ENCODE results near the gene FUBP3.
"Not testable (repeated sequence)": the region's sequence is repeated elsewhere in the genome, so short reads cannot be mapped to it uniquely, and the experiment has no call there.

Gene FUBP3

DNA sequence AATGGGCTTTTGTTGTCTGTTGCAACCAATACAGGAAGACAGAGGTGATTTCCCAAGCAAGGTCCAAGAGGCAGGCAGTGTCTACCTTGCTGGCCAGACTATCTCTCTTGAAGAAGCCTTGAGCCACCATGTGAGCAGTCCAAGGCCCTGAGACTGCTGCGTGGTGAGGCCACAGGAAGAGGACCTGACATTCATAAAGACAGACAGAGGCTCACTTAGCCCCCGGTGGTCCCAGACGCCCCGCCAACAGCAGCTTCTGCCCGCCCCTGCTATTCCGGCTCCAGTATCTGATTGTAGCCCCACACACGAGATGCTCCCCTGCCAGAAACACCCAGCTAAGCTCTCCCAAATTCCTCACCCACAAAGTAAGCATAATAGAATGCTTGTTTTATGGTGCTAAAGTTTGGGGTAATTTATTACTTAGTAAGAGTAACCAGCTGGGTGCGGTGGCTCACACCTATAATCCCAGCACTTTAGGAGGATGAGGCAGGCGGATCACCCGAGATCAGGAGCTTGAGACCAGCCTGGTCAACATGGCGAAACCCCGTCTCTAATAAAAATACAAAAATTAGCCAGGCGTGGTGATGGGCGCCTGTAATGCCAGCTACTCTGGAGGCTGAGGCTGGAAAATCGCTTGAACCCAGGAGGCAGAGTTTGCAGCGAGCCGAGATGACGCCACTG, 22.8 kb upstream of the FUBP3 start:
- no peak for DNase-seq (ENCODE audit: insufficient read length, low spot score)
- FAIRE-seq, result no peak

DNA sequence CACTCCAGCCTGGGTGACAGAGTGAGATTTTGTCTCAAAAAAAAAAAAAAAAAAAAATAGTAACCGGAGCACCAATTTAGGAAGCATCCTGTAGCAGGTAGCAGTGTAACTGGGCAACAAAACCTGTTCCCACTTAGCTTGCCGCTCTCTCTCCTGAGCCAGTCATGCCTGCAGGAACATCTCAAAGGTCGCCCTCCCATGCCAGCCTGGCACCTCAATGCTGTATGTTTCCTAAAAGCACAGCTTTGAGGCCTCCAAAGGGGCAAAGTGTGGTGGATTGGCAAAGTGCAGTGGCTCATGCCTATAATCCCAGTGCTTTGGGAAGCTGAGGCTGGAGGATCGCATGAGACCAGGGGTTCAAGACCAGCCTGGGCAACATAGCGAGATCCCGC, 22.3 kb upstream of the FUBP3 start:
- no peak for DNase-seq (ENCODE audit: insufficient read length, low spot score)
- FAIRE-seq, result no peak

DNA sequence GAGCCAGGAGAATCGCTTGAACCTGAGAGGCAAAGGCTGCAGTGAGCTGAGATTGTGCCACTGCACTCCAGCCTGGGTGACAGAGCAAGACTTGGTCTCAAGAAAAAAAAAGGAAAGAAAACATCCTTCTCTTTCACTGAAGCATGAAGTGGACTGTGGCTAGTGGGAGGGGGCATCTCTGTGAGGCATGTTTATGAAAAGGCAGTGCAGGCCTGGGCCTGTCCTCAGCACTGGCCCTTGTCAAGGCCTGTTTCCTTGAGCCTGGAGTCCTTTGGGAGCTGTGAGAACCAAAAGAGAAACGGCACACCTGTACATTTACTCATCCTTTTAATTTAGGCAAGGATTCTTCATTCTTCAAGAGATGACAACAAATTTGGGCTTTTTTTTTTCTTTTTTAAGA, 18.3 kb upstream of the FUBP3 start:
- no peak for FAIRE-seq

DNA sequence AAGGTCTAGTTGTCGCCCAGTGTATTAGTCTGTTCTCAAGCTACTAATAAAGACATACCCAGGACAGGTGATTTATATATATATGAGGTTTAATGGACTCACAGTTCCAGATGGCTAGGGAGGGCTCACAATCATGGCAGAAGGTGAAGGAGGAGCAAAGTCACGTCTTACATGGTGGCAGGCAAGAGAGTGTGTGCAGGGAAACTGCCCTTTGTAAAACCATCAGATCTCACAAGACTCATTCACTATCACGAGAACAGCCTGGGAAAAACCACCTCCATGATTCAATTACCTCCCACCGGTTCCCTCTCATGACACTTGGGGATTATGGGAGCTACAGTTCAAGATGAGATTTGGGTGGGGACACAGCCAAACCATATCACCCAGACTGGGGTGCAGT, 16.9 kb upstream of the FUBP3 start:
- DNase-seq (ENCODE audit: insufficient read length, low spot score); FAIRE-seq: not testable (repeated sequence)

More for the DNA sequence above, 18.3 kb upstream of the FUBP3 start:
- no peak for DNase-seq (ENCODE audit: insufficient read length, low spot score)

DNA sequence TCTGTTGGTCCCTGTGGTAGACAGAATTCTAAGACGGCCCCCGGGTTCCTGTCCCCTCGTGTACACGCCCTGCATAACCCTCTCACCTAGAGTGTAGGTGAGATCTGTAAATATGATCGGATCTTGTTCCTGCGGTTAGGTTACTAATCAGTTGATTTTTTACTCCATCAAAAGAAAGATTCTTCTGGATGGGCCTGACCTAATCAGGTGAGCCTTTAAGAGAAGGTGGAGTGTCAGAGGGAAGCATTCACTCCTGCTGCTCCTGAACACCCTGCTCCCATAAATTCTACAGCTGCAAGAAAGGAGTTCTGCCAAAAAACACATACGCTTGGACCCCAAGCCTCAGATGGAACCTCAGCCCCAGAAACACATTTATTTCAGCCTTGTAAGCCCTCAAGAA, 15.6 kb upstream of the FUBP3 start:
- FAIRE-seq (no peak), DNase-seq (ENCODE audit: insufficient read length, low spot score) (no peak)

DNA sequence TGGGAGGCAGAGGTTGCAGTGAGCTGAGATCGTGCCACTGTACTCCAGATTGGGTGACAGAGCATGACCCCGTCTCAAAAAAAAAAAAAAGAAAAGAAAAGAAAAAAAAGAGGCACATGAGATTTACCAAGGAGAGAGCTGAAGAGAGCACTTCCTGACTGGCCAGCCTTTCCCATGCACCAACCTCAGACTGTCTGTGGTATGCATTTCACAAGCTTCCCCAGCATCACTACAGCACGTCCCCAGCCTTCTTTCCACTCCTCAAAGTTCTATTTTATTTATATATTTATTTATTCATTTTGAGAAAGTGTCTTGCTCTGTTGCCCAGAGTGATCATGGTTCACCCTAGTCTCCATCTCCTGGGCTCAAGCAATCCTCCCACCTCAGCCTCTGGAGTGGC, 13.6 kb upstream of the FUBP3 start:
- DNase-seq (ENCODE audit: insufficient read length, low spot score), result no peak
- FAIRE-seq, result no peak

DNA sequence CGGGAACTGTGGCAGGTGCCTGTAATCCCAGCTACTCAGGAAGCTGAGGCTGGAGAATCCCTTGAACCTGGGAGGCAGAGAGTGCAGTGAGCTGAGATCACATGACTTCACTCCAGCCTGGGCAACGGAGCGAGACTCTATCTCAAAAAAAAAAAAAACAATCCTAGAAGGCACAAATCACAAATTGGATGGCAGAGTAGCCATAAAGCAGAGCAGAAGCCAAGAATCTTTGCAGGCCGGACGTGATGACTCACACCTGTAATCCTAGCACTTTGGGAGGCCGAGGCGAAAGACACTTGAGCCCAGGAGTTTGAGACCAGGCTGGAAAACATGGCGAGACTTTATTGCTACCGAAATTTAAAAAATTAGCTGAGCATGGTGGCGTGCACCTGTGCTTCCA, 9.2 kb upstream of the FUBP3 start:
- no peak for FAIRE-seq
- no peak for DNase-seq (ENCODE audit: insufficient read length, low spot score)

DNA sequence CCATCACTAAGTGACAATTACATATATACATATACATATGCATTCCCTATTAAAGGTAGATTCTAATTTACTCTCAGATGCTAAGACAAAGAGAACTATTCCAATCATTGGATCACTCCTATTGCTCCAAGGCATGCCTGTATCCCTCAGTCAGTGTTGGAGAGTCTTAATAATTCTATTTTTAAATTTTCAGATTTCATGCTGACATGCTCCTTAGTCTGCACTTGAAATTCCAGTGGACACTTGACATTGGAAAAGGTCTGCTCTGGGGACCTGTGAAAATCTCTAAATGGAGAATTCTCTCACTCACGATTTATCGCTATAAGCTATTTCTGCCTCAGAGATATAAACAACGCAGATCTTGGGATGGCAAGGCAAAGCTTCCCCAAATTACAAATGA, 3.9 kb upstream of the FUBP3 start:
- no peak for DNase-seq (ENCODE audit: insufficient read length, low spot score)
- FAIRE-seq, result no peak

DNA sequence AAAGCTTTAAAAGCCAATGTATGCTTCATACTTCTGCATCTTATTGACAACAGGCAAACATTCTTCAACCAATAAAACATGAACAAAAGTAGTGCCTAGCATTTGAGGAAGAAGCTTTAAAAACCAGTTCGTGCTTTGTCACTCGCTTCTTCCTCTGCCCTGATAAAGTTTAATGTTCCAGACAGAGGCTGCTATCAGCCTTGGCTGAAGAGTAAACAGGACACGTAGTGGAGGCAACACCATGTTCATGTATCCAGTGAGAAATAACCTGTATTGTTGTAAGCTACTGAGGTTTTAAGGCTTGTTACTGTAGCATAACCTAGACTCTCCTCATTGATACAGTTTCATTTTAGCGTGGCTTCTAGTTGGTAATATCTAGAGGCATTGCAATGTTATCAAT, 3.2 kb upstream of the FUBP3 start:
- DNase-seq (ENCODE audit: insufficient read length, low spot score), result no peak
- FAIRE-seq, result no peak

DNA sequence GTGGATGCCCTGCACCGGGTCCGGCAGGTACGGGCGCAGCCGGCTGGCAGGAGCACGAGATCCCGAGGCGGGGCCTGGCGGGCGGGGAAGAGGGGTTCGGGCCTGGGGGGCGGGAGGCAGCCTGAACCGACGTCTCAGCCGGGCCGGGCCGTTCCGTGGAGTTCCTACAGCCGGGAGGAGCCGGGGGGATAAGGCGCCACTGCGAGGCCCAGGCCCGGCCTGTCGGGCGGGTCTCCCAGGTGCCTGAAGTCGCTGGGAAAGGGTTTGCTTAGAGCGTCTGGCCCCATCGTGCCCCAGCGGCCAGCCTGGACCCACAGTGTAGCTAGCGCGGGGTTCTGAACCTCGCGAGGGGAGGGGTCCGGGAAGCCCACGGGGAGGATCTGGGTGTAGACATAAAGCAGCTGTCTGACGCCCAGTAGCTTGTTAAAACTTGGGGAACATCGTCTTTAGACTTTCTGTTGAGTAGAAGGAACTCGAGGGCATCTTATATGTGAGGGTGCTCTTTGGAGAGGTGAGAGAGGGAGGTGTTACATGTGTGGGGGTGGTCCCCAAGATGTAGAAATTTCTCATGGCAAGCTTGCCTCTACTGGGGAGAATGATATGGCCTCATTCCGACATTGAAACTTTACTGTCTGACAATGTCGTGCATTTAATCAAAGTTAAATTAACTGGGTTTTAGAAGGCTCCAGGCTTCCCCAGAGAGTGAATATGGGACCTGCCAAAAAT, 524 bp downstream of the FUBP3 start:
- DNase-seq (ENCODE audit: insufficient read length, low spot score), result no peak
- no peak for FAIRE-seq

DNA sequence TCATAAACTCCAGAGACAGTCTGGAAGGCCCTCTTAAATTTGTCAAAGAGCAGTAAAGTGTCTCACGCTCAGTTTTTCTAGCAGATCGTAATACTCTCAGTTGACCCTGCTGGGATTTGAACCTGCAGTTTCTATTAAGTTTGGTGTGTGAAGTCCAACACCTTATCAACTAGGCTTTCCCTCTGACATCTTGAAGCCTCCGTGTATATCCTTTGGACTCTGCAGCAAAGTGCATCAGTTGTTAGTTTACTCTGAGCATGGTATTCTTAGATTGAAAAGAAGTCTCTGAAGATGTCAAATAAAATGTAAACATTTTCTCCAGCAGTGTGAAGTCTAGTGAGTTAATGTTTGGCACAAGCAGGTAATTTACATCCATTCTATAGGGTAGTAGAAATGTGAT, 2.4 kb downstream of the FUBP3 start:
- FAIRE-seq, result no peak
- no peak for DNase-seq (ENCODE audit: insufficient read length, low spot score)

DNA sequence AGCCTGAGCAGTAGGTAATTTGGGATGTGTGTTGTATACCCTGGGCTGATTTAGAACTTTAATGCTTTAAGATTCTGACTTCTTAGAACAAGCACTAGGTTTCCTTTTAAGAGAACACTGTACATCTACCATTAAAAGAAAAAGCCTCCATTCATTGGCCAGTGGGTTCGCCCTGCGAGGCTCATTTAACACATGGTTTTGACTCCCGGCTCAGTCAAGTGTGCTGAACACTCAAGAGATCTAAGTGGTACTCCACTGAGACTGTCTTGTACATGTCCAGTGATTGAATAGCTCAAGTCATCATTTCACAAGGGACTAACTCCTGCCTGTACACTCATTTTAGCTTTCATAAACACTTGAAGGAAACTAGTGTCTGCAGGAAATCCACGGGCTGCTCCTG, 3.9 kb downstream of the FUBP3 start:
- DNase-seq (ENCODE audit: insufficient read length, low spot score) (no peak), FAIRE-seq (no peak)

DNA sequence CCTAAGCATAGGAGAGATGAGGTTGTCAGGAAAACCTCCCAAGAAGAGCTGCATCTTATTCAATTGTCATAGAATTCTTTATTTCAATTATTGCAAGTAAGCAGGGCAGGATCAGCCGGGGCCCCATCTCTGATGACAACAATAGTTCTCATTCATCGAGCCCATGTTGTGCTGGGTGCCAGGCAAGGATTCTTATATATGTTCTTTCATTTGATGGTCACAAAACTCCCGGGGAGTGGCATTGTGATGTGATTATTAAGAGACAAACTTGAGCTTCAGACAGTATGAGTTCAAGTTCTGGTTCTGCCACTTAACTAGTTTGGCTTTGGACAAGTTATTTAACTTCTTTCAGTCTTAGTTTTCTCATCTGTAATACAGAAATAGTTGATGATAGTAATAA, 8.5 kb downstream of the FUBP3 start:
- no peak for FAIRE-seq
- DNase-seq (ENCODE audit: insufficient read length, low spot score), result no peak

DNA sequence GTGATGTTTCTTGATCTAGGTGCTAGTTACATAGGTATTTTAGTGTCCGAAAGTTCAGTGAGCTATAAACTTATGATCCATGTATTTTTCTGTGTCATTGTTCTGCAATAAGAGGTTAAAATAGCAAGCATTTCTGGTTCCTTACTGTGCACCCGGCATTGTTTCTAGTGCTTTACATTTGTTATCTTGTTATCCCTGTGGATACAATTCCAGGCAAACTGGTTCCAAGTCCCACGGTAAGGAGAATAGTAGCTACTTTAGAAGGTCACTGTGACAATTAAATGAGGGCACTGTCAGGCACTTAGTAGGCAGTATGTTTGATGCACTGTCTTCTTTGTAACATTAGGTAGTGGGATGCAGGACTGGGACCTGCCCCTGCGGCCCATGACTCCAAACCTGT, 9.0 kb downstream of the FUBP3 start:
- no peak for DNase-seq (ENCODE audit: insufficient read length, low spot score)
- FAIRE-seq, result no peak

DNA sequence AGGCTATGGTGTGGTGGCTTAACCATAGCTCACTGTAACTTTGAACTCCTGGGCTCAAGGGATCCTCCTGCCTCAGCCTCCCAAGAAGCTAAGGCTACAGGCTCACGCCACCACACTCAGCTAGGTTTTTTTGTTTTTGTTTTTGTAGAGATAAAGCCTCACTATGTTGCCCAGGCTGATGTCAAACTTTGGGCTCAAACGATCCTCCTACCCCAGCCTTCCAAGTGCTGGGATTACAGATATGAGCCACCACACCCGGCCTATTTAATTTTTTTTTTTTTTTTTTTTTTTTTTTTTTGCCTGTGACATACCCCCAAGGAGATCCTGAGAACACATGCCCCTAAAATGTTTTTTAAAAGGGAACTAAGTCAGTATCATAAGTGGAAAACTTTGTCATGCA, 10.4 kb downstream of the FUBP3 start:
- DNase-seq (ENCODE audit: insufficient read length, low spot score) (no peak), FAIRE-seq (no peak)

DNA sequence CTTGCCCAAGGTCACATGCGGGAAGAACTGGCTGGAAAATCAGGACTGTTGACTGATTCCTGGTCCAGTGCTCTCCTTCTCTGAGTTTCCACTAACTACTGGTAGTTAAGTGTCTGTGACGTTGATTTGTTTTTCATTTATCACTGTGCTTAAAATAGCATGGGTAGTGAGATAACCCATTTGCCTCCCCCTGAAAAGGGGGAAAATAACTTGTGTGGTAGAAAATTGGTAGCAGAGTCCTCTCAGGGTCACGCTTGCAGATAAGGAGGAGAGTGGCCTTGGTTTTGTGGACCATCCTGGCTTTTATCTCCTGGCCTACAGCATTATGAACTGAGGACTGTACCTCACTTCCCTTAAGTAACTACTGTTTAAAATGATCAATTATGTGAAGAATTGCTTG, 10.9 kb downstream of the FUBP3 start:
- FAIRE-seq (no peak), DNase-seq (ENCODE audit: insufficient read length, low spot score) (no peak)

DNA sequence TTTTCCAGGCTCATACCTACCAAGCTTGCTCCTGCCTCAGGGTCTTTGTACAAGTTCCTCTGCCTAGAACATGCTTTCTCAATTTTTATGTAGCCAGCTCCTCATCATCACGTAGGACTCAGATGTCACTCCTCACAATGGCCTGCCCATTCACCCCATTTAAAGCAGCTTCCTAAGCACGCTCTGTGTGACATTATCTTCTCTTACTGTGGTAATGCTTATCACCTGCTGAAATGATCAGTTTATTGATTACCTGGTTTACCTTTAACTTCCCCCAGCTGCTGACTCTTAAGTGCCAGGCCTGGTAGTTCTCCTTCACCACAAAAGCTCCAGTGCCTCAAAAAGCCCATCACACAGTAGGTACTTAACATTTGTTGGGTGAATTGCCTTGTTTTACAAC, 13.6 kb downstream of the FUBP3 start:
- DNase-seq (ENCODE audit: insufficient read length, low spot score), result no peak
- no peak for FAIRE-seq

DNA sequence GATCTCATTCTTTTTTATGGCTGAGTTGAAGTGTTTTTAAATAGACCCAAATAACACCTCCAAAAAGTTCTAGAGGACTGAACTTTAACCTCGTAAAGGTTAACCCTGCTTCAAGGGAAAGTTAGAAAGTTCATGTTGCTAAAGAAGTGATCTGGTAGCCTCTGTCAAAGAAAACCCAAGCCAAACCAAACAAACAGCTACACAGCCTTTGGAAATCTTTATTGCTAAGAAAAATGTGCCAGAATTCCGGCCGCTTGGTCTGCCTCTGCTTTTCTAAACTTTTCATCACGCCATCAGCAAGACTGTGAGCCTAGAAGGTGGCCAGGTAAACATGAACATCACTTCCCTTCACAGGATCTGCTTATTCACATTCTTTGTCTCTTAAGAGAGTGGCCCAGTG, 17.9 kb downstream of the FUBP3 start:
- FAIRE-seq (no peak), DNase-seq (ENCODE audit: insufficient read length, low spot score) (no peak)

DNA sequence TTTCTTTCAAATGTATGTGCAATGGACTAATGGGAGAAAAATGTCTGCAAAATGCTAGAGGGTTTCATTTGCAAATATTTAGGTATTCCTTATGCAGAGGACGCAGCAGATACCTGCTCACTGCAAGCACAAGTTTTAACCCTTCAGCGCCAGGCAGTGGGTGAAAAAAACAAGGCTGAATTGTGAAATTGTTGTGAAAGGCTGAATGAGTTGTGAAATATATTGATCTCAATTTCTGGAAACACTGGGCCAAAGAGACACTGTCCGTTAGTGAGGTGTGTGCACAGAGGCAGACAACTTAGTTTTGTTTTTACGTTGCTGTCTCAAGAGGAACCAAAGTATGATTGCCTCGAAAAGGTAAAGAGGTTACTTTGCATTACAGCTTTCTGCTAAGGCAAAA, 18.8 kb downstream of the FUBP3 start:
- DNase-seq (ENCODE audit: insufficient read length, low spot score), result no peak
- no peak for FAIRE-seq

DNA sequence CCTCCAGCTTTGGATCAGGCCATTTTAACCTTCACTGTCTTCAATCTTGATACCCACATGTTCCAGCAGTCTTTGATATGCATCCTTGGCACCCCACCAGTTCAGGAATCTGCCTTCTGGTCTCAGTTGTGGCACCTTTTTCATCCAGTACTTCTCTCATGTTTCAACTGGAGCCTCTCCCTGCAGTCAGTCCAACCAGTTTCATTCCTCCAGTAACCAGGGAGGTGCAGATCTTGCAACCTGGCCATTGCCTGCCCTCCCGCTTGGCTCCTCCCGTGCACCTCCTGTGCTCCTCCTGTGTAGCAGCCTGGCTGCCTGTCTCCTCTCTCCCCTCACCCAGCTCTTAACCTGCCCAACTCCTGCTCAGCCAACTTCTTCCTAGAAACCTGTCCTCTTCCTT, 20.2 kb downstream of the FUBP3 start:
- FAIRE-seq (no peak), DNase-seq (ENCODE audit: insufficient read length, low spot score) (no peak)

DNA sequence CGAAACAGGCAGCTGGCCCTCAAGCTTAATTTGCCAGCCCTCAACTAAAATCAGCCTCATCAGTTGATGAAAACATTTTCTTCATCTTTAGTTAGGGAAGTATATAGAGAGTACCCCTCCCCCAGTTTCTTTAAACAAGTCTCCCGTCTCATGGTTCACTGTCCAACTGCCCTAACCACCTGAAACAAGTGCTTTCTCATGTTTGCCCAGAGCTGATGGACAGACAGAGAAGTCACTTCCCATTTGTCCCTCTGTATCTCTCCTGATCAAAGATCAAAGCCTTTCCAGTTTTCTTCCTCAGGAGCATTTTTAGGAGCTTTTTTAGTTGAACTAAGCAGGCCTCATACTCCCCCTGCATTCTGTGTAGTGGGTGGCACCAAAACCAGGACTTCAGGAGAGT, 21.7 kb downstream of the FUBP3 start:
- DNase-seq (ENCODE audit: insufficient read length, low spot score) (no peak), FAIRE-seq (no peak)

DNA sequence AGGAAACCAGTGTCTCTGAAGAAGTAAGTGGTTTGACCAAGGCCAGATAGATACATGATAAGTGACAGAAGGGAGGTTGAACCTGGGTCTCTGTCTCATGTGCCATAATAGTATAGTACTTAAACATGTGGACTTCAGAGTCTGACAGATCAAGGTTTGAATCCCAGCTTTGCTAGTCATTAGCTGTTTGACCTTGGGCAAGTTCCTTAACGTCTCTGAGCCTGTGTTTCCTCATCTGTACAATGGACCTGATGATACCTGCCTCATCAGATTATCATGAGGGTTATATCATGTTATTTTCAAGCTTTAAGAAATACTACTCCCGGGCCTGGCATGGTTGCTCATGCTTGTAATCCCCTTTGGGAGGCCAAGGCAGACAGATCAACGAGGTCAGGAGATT, 24.9 kb downstream of the FUBP3 start:
- FAIRE-seq (no peak), DNase-seq (ENCODE audit: insufficient read length, low spot score) (no peak)

All from GM19239 (cell line).